NCI-H460 (cell line): Measurements from ENCODE around the gene DCLRE1C. TPM values are rescaled to one million over a fixed set of nuclear protein-coding genes. Genes with fewer than 3 reads are reported as not detected.
"Not testable (repeated sequence)": the region's sequence is repeated elsewhere in the genome, so short reads cannot be mapped to it uniquely, and the experiment has no call there.

Source experiments
- DNase-seq: peaks from one replicate; pipeline ENCODE4 v3.0.0-alpha.2; 2016; ENCODE audit warnings: low read depth; ENCODE audit errors: extremely low read depth
- total RNA-seq: library from RNA; depleted of rRNA; stranded (reverse); fragments of >200 nt; shearing (Covaris generic); gene quantifications from 2 replicates; pipeline ENCODE4 v1.2.3, GENCODE V29; 2014

Gene DCLRE1C
- total RNA-seq, 1 experiment from 2014 or later, result 8.0 TPM

- no peak for DNase-seq
These were observed 6.6 kb downstream of the DCLRE1C start for GRCh38 chr10:14947268-14947667.

GRCh38 chr10:14945108-14945507 lies 8.8 kb downstream of the DCLRE1C start:
- no peak for DNase-seq

- DNase-seq, result not testable (repeated sequence)
These were observed 11.0 kb downstream of the DCLRE1C start for GRCh38 chr10:14942950-14943338.

GRCh38 chr10:14942147-14942949 lies 11.5 kb downstream of the DCLRE1C start:
- not testable (repeated sequence) for DNase-seq

GRCh38 chr10:14938971-14939370 lies 14.9 kb downstream of the DCLRE1C start:
- DNase-seq, result not testable (repeated sequence)

GRCh38 chr10:14936584-14936983 lies 17.3 kb downstream of the DCLRE1C start:
- no peak for DNase-seq

- DNase-seq, result no peak
These were observed 23.3 kb downstream of the DCLRE1C start for GRCh38 chr10:14930610-14931009.

- no peak for DNase-seq
These were observed 27.0 kb downstream of the DCLRE1C start for GRCh38 chr10:14926722-14927416.

GRCh38 chr10:14926061-14926470 lies 27.8 kb downstream of the DCLRE1C start:
- DNase-seq, result no peak

- DNase-seq, result no peak
These were observed 28.6 kb downstream of the DCLRE1C start for GRCh38 chr10:14925268-14925667.

GRCh38 chr10:14924013-14924412 lies 29.9 kb downstream of the DCLRE1C start:
- no peak for DNase-seq

- DNase-seq, result no peak
These were observed 34.9 kb downstream of the DCLRE1C start for GRCh38 chr10:14918964-14919363.

GRCh38 chr10:14917827-14918226 lies 36.1 kb downstream of the DCLRE1C start:
- DNase-seq, result no peak

GRCh38 chr10:14916600-14916999 lies 37.3 kb downstream of the DCLRE1C start:
- no peak for DNase-seq

GRCh38 chr10:14911801-14912200 lies 42.1 kb downstream of the DCLRE1C start:
- DNase-seq, result no peak

GRCh38 chr10:14910953-14911352 lies 42.9 kb downstream of the DCLRE1C start:
- no peak for DNase-seq

GRCh38 chr10:14909101-14909500 lies 44.8 kb downstream of the DCLRE1C start:
- no peak for DNase-seq

GRCh38 chr10:14907591-14907990 lies 46.3 kb downstream of the DCLRE1C start:
- not testable (repeated sequence) for DNase-seq

GRCh38 chr10:14906765-14907164 lies 47.1 kb downstream of the DCLRE1C start:
- DNase-seq, result no peak

GRCh38 chr10:14905890-14906289 lies 48.0 kb downstream of the DCLRE1C start:
- no peak for DNase-seq

GRCh38 chr10:14904864-14905263 lies 49.0 kb downstream of the DCLRE1C start:
- no peak for DNase-seq

- DNase-seq, result no peak
These were observed 49.6 kb downstream of the DCLRE1C start for GRCh38 chr10:14904316-14904732.
